Raji (cell line): ENCODE measurements around the gene S100A7.

Source experiments
- POLR2A ChIP-seq: IDR thresholded peaks from 2 replicates; pipeline ENCODE4 v1.6.1; 2011; ENCODE audit warnings: low read depth, low read length, control low read depth; ENCODE audit not compliant: insufficient read depth

S100A7 gene

GRCh38 chr1:153443486-153443885, 17.0 kb downstream of the S100A7 start:
- TF ChIP-seq POLR2A: no peak

- TF ChIP-seq POLR2A: no peak
Observed at GRCh38 chr1:153441238-153441755, 19.2 kb downstream of the S100A7 start.

- TF ChIP-seq POLR2A: no peak
Observed at GRCh38 chr1:153439273-153439672, 21.2 kb downstream of the S100A7 start.

GRCh38 chr1:153438599-153438998, 21.9 kb downstream of the S100A7 start:
- no peak for TF ChIP-seq POLR2A

- TF ChIP-seq POLR2A: no peak
Observed at GRCh38 chr1:153437236-153437635, 23.2 kb downstream of the S100A7 start.

- TF ChIP-seq POLR2A: no peak
Observed at GRCh38 chr1:153434746-153435455, 25.6 kb downstream of the S100A7 start.

GRCh38 chr1:153432874-153433681, 27.4 kb downstream of the S100A7 start:
- TF ChIP-seq POLR2A: no peak

GRCh38 chr1:153431928-153432327, 28.5 kb downstream of the S100A7 start:
- no peak for TF ChIP-seq POLR2A

- no peak for TF ChIP-seq POLR2A
Observed at GRCh38 chr1:153431427-153431826, 29.0 kb downstream of the S100A7 start.

GRCh38 chr1:153431002-153431401, 29.4 kb downstream of the S100A7 start:
- TF ChIP-seq POLR2A: no peak

- TF ChIP-seq POLR2A: no peak
Observed at GRCh38 chr1:153430561-153430960, 29.9 kb downstream of the S100A7 start.

- TF ChIP-seq POLR2A: no peak
Observed at GRCh38 chr1:153430166-153430553, 30.3 kb downstream of the S100A7 start.

GRCh38 chr1:153429266-153430165, 30.9 kb downstream of the S100A7 start:
- no peak for TF ChIP-seq POLR2A

GRCh38 chr1:153428791-153429190, 31.7 kb downstream of the S100A7 start:
- no peak for TF ChIP-seq POLR2A

GRCh38 chr1:153428073-153428638, 32.3 kb downstream of the S100A7 start:
- TF ChIP-seq POLR2A: no peak
